GM19397 (cell line): ENCODE measurements around the gene PUS3.

ENCODE experiments used
- ATAC-seq: cut with Tn5 transposase; IDR thresholded peaks from one replicate; pipeline ENCODE4 v1.9.1; 2021; ENCODE audit warnings: mild to moderate bottlenecking, moderate library complexity; ENCODE audit not compliant: unreplicated experiment

The PUS3 gene

GRCh38 chr11:125902927-125903710 lies at the start of gene PUS3:
PUS3 (minus strand) TSS chr11:125903206; CDS start chr11:125896284, 6,922 bp downstream.
- peak; percentile 97 for ATAC-seq

- ATAC-seq = no peak
These were observed 49.6 kb upstream of the PUS3 start for GRCh38 chr11:125952559-125952958.

GRCh38 chr11:125951731-125952130 lies 48.7 kb upstream of the PUS3 start:
- no peak for ATAC-seq

- ATAC-seq = no peak
These were observed 48.0 kb upstream of the PUS3 start for GRCh38 chr11:125950696-125951651.

- no peak for ATAC-seq
These were observed 47.1 kb upstream of the PUS3 start for GRCh38 chr11:125950178-125950490.

- ATAC-seq = no peak
These were observed 46.5 kb upstream of the PUS3 start for GRCh38 chr11:125949271-125950177.

- no peak for ATAC-seq
These were observed 45.5 kb upstream of the PUS3 start for GRCh38 chr11:125948278-125949051.

- no peak for ATAC-seq
These were observed 44.6 kb upstream of the PUS3 start for GRCh38 chr11:125947419-125948277.

GRCh38 chr11:125946712-125947418 lies 43.9 kb upstream of the PUS3 start:
- ATAC-seq = no peak

- no peak for ATAC-seq
These were observed 43.0 kb upstream of the PUS3 start, which contains the start of gene VSIG10L2 for GRCh38 chr11:125945797-125946520. VSIG10L2 (plus strand) TSS chr11:125946044; CDS start chr11:125946056, 12 bp downstream.

GRCh38 chr11:125945011-125945796 lies 42.2 kb upstream of the PUS3 start:
- ATAC-seq = no peak

GRCh38 chr11:125944350-125945010 lies 41.5 kb upstream of the PUS3 start:
- ATAC-seq = no peak

GRCh38 chr11:125943661-125944349 lies 40.8 kb upstream of the PUS3 start:
- no peak for ATAC-seq

- no peak for ATAC-seq
These were observed 39.9 kb upstream of the PUS3 start for GRCh38 chr11:125942771-125943428.
